Neural cell (in vitro differentiated cells): ENCODE measurements around the gene ZNF512B. TPM values are rescaled to one million over a fixed set of nuclear protein-coding genes. Genes with fewer than 3 reads are reported as not detected.

Experiments
- H2AFZ ChIP-seq: fragments of 200-600, 300-800 bp; sonication (generic), shearing (Covaris generic); 2 replicates; pipeline ENCODE4 v1.6.0; 2014; ENCODE audit warnings: low read depth, mild to moderate bottlenecking, antibody characterized with exemption, low read length, moderate library complexity
- H3F3A ChIP-seq: fragments of 200-600 bp; shearing (Covaris generic); 2 replicates; pipeline ENCODE4 v1.6.1; 2016; ENCODE audit warnings: mild to moderate bottlenecking, moderate library complexity, mixed read lengths, antibody characterized with exemption, low read length; ENCODE audit not compliant: insufficient read depth, poor library complexity, severe bottlenecking
- H3K27ac ChIP-seq: fragments of 200-600, 300-800 bp; sonication (generic), shearing (Covaris generic); 2 replicates; pipeline ENCODE4 v1.5.1; 2014; ENCODE audit warnings: mild to moderate bottlenecking, low read length, moderate library complexity
- H3K27me3 ChIP-seq: fragments of 300-800, 200-600 bp; sonication (generic), shearing (Covaris generic); 2 replicates; pipeline ENCODE4 v1.6.0; 2014; ENCODE audit warnings: mild to moderate bottlenecking, low read depth, low read length, moderate library complexity; ENCODE audit not compliant: insufficient read depth
- H3K36me3 ChIP-seq: fragments of 300-800, 200-600 bp; sonication (generic), shearing (Covaris generic); 2 replicates; pipeline ENCODE4 v1.5.1; 2014; ENCODE audit warnings: mild to moderate bottlenecking, antibody characterized with exemption, low read length, moderate library complexity; ENCODE audit not compliant: insufficient read depth
- H3K4me2 ChIP-seq: fragments of 300-800, 200-600 bp; sonication (generic), shearing (Covaris generic); 2 replicates; pipeline ENCODE4 v1.6.0; 2014; ENCODE audit warnings: mild to moderate bottlenecking, low read length
- H3K4me3 ChIP-seq: fragments of 300-800, 200-600 bp; sonication (generic), shearing (Covaris generic); 2 replicates; pipeline ENCODE4 v1.5.1; 2014; ENCODE audit warnings: mild to moderate bottlenecking, low read length, moderate library complexity
- H3K79me2 ChIP-seq: fragments of 200-600 bp; shearing (Covaris generic); replicated peaks from 2 replicates; pipeline ENCODE4 v1.6.0; 2014; ENCODE audit warnings: mild to moderate bottlenecking, low read length, moderate library complexity; ENCODE audit not compliant: insufficient read depth
- H3K9ac ChIP-seq: fragments of 300-800, 200-600 bp; sonication (generic), shearing (Covaris generic); 2 replicates; pipeline ENCODE4 v1.6.1; 2016; ENCODE audit warnings: mild to moderate bottlenecking, low read length, mixed read lengths
- H3K9me2 ChIP-seq: fragments of 200-600 bp; shearing (Covaris generic); 2 replicates; pipeline ENCODE4 v1.6.1; 2016; ENCODE audit warnings: mild to moderate bottlenecking, low read length, mixed read lengths; ENCODE audit not compliant: insufficient read depth
- H3K9me3 ChIP-seq: fragments of 200-600, 300-800 bp; sonication (generic), shearing (Covaris generic); 2 replicates; pipeline ENCODE4 v1.6.1; 2016; ENCODE audit warnings: mild to moderate bottlenecking, mixed run types, low read length, moderate library complexity, mixed read lengths
- H4K20me1 ChIP-seq: fragments of 200-600 bp; shearing (Covaris generic); 2 replicates; pipeline ENCODE4 v1.6.1; 2016; ENCODE audit warnings: mild to moderate bottlenecking, mixed run types; ENCODE audit not compliant: insufficient read depth
- CTCF ChIP-seq: fragments of 450-650 bp; IDR thresholded peaks from 2 replicates; pipeline ENCODE4 v1.5.1; 2014; ENCODE audit warnings: antibody characterized with exemption, mild to moderate bottlenecking, moderate library complexity; ENCODE audit not compliant: poor library complexity, severe bottlenecking
- EP300 ChIP-seq: fragments of 450-650 bp; conservative IDR thresholded peaks from 2 replicates; pipeline ENCODE4 v1.6.1; 2014; ENCODE audit warnings: antibody characterized with exemption, mild to moderate bottlenecking, moderate library complexity; ENCODE audit not compliant: poor library complexity, severe bottlenecking
- EZH2 ChIP-seq: fragments of 200-600, 300-800 bp; shearing (Covaris generic), sonication (generic); IDR thresholded peaks from 2 replicates; pipeline ENCODE4 v1.6.1; 2014; ENCODE audit warnings: antibody characterized with exemption, low read length, borderline replicate concordance, mild to moderate bottlenecking; ENCODE audit not compliant: insufficient read depth, poor library complexity, severe bottlenecking
- MXI1 ChIP-seq: fragments of 450-650 bp; conservative IDR thresholded peaks from 2 replicates; pipeline ENCODE4 v1.6.1; 2014; ENCODE audit warnings: antibody characterized with exemption, mild to moderate bottlenecking; ENCODE audit not compliant: poor library complexity, severe bottlenecking
- POLR2AphosphoS5 ChIP-seq: IDR thresholded peaks from 2 replicates; pipeline ENCODE4 v1.6.1; 2012
- RAD21 ChIP-seq: fragments of 450-650 bp; conservative IDR thresholded peaks from 2 replicates; pipeline ENCODE4 v1.6.1; 2014; ENCODE audit warnings: antibody characterized with exemption, mild to moderate bottlenecking, moderate library complexity
- REST ChIP-seq: IDR thresholded peaks from 2 replicates; pipeline ENCODE4 v1.6.1; 2012; ENCODE audit warnings: borderline replicate concordance
- SMC3 ChIP-seq: fragments of 450-650 bp; conservative IDR thresholded peaks from 2 replicates; pipeline ENCODE4 v1.6.1; 2014; ENCODE audit warnings: antibody characterized with exemption, mild to moderate bottlenecking, moderate library complexity; ENCODE audit not compliant: poor library complexity
- TAF1 ChIP-seq: IDR thresholded peaks from 2 replicates; pipeline ENCODE4 v1.6.1; 2012; ENCODE audit warnings: low read depth
- polyA plus RNA-seq: library from polyadenylated mRNA; depleted of rRNA; stranded (reverse); fragments of >200 nt; gene quantifications from 2 replicates; pipeline ENCODE4 v1.2.3, GENCODE V29; 2014

The ZNF512B gene
- polyA plus RNA-seq, 1 donor from 2014 or later, result 25.7 TPM

- H3F3A ChIP-seq, result no peaks in the 10 kb centered on the region
- peak overlapping the region; percentile 90 for H3K9ac ChIP-seq
- H3K9me2 ChIP-seq, result no peaks in the 10 kb centered on the region
- TF ChIP-seq MXI1 (peak; percentile 42), RAD21 (no peak), REST (no peak), SMC3 (peak; percentile 18)
- no peaks in the 10 kb centered on the region for H3K27me3 ChIP-seq
- peaks cover 8% of the 10 kb centered on the region for H3K79me2 ChIP-seq
- H3K9me3 ChIP-seq, result no peaks in the 10 kb centered on the region
- no peaks in the 10 kb centered on the region for H3K36me3 ChIP-seq
- H3K27ac ChIP-seq, result peak overlapping the region; percentile 44
- H2AFZ ChIP-seq, result no peak overlapping the region
- peak overlapping the region; percentile 88 for H3K4me2 ChIP-seq
- no peaks in the 10 kb centered on the region for H4K20me1 ChIP-seq
- H3K4me3 ChIP-seq, result peak overlapping the region; percentile 84
Observed at GRCh38 chr20:63968928-63969760, 586 bp downstream of the ZNF512B start.

- Histone ChIP-seq H3K9me3 (no peaks in the 10 kb centered on the region), H3F3A (no peaks in the 10 kb centered on the region), H3K27me3 (no peaks in the 10 kb centered on the region), H3K4me2 (peak overlapping the region; percentile 88), H3K4me3 (peak overlapping the region; percentile 84), H3K27ac (peak overlapping the region; percentile 44), H3K9ac (peak overlapping the region; percentile 90), H3K9me2 (no peaks in the 10 kb centered on the region), H2AFZ (no peak overlapping the region), H3K79me2 (peaks cover 8% of the 10 kb centered on the region), H4K20me1 (no peaks in the 10 kb centered on the region), H3K36me3 (no peaks in the 10 kb centered on the region)
- TF ChIP-seq SMC3, result no peak
- TF ChIP-seq POLR2AphosphoS5, result no peak
- no peak for TF ChIP-seq RAD21
- TF ChIP-seq CTCF, result no peak
- TF ChIP-seq TAF1, result no peak
- no peak for TF ChIP-seq EZH2
- TF ChIP-seq EP300, result no peak
- no peak for TF ChIP-seq MXI1
- TF ChIP-seq REST, result no peak
Observed at GRCh38 chr20:63968136-63968927, 1.4 kb downstream of the ZNF512B start.
